Measurements from ENCODE around the gene OR10A2.
"Not testable (repeated sequence)": the region's sequence is repeated elsewhere in the genome, so short reads cannot be mapped to it uniquely, and the experiment has no call there.

DNA sequence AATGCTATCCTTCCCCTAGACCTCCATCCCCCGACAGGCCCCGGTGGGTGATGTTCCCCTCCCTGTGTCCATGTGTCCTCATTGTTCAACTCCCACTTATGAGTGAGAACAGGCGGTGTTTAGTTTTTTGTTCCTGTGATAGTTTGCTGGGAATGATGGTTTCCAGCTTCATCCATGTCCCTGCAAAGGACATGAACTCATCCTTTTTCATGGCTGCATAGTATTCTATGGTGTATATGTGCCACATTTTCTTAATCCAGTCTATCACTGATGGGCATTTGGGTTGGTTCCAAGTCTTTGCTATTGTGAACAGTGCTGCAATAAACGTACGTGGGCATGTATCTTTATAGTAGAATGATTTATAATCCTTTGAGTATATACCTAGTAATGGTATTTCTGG lies 24.9 kb downstream of the OR10A2 start:
- TF ChIP-seq, protein P1, sequence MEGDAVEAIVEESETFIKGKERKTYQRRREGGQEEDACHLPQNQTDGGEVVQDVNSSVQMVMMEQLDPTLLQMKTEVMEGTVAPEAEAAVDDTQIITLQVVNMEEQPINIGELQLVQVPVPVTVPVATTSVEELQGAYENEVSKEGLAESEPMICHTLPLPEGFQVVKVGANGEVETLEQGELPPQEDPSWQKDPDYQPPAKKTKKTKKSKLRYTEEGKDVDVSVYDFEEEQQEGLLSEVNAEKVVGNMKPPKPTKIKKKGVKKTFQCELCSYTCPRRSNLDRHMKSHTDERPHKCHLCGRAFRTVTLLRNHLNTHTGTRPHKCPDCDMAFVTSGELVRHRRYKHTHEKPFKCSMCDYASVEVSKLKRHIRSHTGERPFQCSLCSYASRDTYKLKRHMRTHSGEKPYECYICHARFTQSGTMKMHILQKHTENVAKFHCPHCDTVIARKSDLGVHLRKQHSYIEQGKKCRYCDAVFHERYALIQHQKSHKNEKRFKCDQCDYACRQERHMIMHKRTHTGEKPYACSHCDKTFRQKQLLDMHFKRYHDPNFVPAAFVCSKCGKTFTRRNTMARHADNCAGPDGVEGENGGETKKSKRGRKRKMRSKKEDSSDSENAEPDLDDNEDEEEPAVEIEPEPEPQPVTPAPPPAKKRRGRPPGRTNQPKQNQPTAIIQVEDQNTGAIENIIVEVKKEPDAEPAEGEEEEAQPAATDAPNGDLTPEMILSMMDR (conservative IDR thresholded peaks at IDR 0.05; ENCODE audit: low read length): not testable (repeated sequence)
- not testable (repeated sequence) for TF ChIP-seq EZH2phosphoT487 (IDR thresholded peaks at IDR 0.05; ENCODE audit: borderline replicate concordance, low read depth, low read length)

Data from OCI-LY7 (cell line).